Loucy (cell line): ENCODE results near the gene PPP1R37.
A peak's percentile ranks its signal among the peaks of the same experiment; 100 is the strongest.

ENCODE experiments used
- H2AFZ ChIP-seq: fragments of 200-600 bp; sonication (generic); 2 replicates; pipeline ENCODE4 v1.6.0; 2016; ENCODE audit warnings: antibody characterized with exemption, mild to moderate bottlenecking, low read length, moderate library complexity
- H3F3A ChIP-seq: fragments of 200-600 bp; 2 replicates; pipeline ENCODE4 v1.6.0; 2016; ENCODE audit warnings: antibody characterized with exemption, low read depth, mild to moderate bottlenecking
- H3K27me3 ChIP-seq: fragments of 200-600 bp; sonication (generic); 2 replicates; pipeline ENCODE4 v1.6.1; 2014; ENCODE audit warnings: low read length, mild to moderate bottlenecking; ENCODE audit not compliant: insufficient read depth, poor library complexity, severe bottlenecking
- H3K36me3 ChIP-seq: fragments of 200-600 bp; sonication (generic); 2 replicates; pipeline ENCODE4 v1.6.1; 2016; ENCODE audit warnings: low read length; ENCODE audit not compliant: insufficient read depth
- H3K4me1 ChIP-seq: fragments of 200-600 bp; sonication (generic); 2 replicates; pipeline ENCODE4 v1.5.1; 2014; ENCODE audit warnings: low read length, mild to moderate bottlenecking; ENCODE audit not compliant: insufficient read depth, poor library complexity, severe bottlenecking
- H3K4me2 ChIP-seq: fragments of 200-600 bp; sonication (generic); 2 replicates; pipeline ENCODE4 v1.6.0; 2014; ENCODE audit warnings: antibody characterized with exemption, low read length, low read depth, mild to moderate bottlenecking; ENCODE audit not compliant: poor library complexity, severe bottlenecking
- H3K4me3 ChIP-seq: fragments of 200-600 bp; sonication (generic); 2 replicates; pipeline ENCODE4 v1.5.1; 2014; ENCODE audit warnings: low read length, mild to moderate bottlenecking, mixed read lengths; ENCODE audit not compliant: poor library complexity, severe bottlenecking
- H3K79me2 ChIP-seq: fragments of 200-600 bp; sonication (generic); 2 replicates; pipeline ENCODE4 v1.6.1; 2014; ENCODE audit warnings: low read length; ENCODE audit not compliant: insufficient read depth
- H3K9ac ChIP-seq: fragments of 200-600 bp; sonication (generic); 2 replicates; pipeline ENCODE4 v1.6.0; 2014; ENCODE audit warnings: mild to moderate bottlenecking, low read depth, low read length, moderate library complexity; ENCODE audit not compliant: poor library complexity, severe bottlenecking
- H3K9me2 ChIP-seq: fragments of 200-600 bp; sonication (generic); replicated peaks from 2 replicates; pipeline ENCODE4 v1.6.1; 2016; ENCODE audit warnings: low read depth, low read length, mixed read lengths
- H3K9me3 ChIP-seq: fragments of 200-600 bp; sonication (generic); 2 replicates; pipeline ENCODE4 v1.6.1; 2014; ENCODE audit warnings: mild to moderate bottlenecking, antibody characterized with exemption, low read length, low read depth; ENCODE audit not compliant: insufficient read depth
- H4K20me1 ChIP-seq: fragments of 200-600 bp; sonication (generic); 2 replicates; pipeline ENCODE4 v1.6.0; 2014; ENCODE audit warnings: antibody characterized with exemption, low read length, mild to moderate bottlenecking; ENCODE audit not compliant: insufficient read depth, poor library complexity, severe bottlenecking
- CTCF ChIP-seq: fragments of 200-600 bp; sonication (generic); conservative IDR thresholded peaks from 2 replicates; pipeline ENCODE4 v1.5.1; 2014; ENCODE audit warnings: mild to moderate bottlenecking, antibody characterized with exemption, low read length
- EZH2phosphoT487 ChIP-seq: fragments of 200-600 bp; IDR thresholded peaks from 2 replicates; pipeline ENCODE4 v1.6.1; 2018; ENCODE audit warnings: antibody characterized with exemption, mild to moderate bottlenecking, moderate library complexity, borderline replicate concordance

PPP1R37 gene

DNA sequence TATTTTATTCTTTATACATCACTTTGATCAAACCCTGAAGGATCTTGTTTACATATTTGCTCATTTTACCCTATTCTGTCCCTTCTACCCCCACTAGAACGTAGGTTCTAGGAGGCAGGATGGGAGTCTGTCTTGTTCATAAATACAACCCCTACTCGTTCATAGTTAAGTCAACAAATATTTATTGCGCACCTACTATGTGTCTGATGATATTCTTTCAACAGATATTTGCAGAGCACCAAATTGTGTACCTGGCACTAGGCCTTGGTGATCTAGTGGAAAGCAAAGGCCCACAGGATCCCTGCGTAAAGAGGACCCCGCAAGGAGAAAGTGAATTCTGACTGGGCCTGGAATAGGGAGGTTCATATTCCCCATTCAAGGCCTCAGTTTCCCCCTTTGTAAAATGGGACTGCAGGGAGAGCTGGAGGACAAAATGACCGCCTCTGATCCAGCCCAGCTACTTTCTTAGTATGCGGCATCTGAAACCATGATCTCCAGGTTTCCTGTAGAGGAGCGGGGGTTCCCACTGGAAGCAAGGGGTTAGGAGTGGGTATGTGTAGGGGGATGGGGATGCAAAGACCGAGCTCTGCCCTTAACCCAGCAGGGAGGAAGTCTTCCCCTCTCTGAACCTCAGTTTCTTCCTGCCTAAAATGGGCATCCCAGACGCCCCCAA is 14.5 kb upstream of the PPP1R37 start:
- H3K27me3 ChIP-seq: no peaks in the 10 kb centered on the region
- no peaks in the 10 kb centered on the region for H3K9me2 ChIP-seq
- peak overlapping the region; percentile 98 for H3K9ac ChIP-seq
- H3K4me2 ChIP-seq: peak overlapping the region; percentile 97
- H3K36me3 ChIP-seq: no peaks in the 10 kb centered on the region
- peaks cover 13% of the 10 kb centered on the region for H3K4me1 ChIP-seq
- H3F3A ChIP-seq: no peaks in the 10 kb centered on the region
- peaks cover 45% of the 10 kb centered on the region for H3K79me2 ChIP-seq
- no peaks in the 10 kb centered on the region for H3K9me3 ChIP-seq
- peaks cover 4% of the 10 kb centered on the region for H4K20me1 ChIP-seq
- H3K4me3 ChIP-seq: peak overlapping the region; percentile 99
- peak overlapping the region; percentile 98 for H2AFZ ChIP-seq
- TF ChIP-seq CTCF (no peak), EZH2phosphoT487 (no peak)

- Histone ChIP-seq H3K36me3 (no peaks in the 10 kb centered on the region), H3K4me1 (peaks cover 13% of the 10 kb centered on the region), H3K9me3 (no peaks in the 10 kb centered on the region), H3F3A (no peaks in the 10 kb centered on the region), H3K4me3 (peak within 1 kb of the TSS; percentile 99), H3K4me2 (peak within 1 kb of the TSS; percentile 97), H3K27me3 (no peaks in the 10 kb centered on the region), H2AFZ (peak within 1 kb of the TSS; percentile 98), H4K20me1 (peaks cover 4% of the 10 kb centered on the region), H3K9me2 (no peaks in the 10 kb centered on the region), H3K9ac (peak within 1 kb of the TSS; percentile 98), H3K79me2 (peaks cover 45% of the 10 kb centered on the region)
- no peak for TF ChIP-seq CTCF
- no peak for TF ChIP-seq EZH2phosphoT487
These were observed 13.7 kb upstream of the PPP1R37 start, which contains the start of gene GEMIN7 for GRCh38 chr19:45079063-45079910. Gene GEMIN7, plus strand, starts transcription at chr19:45079260. Its CDS starts 10,855 bp downstream, at chr19:45090115.

- Histone ChIP-seq H2AFZ (no peak overlapping the region; the same call in 1 of the 2 replicates), H3K27me3 (no peaks in the 10 kb centered on the region), H3F3A (no peaks in the 10 kb centered on the region), H3K79me2 (peaks cover 45% of the 10 kb centered on the region), H3K9me2 (no peaks in the 10 kb centered on the region), H3K4me2 (peak overlapping the region; percentile 97), H4K20me1 (peaks cover 4% of the 10 kb centered on the region), H3K36me3 (no peaks in the 10 kb centered on the region), H3K9me3 (no peaks in the 10 kb centered on the region), H3K9ac (peak overlapping the region; percentile 98), H3K4me1 (peaks cover 13% of the 10 kb centered on the region), H3K4me3 (peak overlapping the region; percentile 99)
- TF ChIP-seq EZH2phosphoT487: no peak
- TF ChIP-seq CTCF: no peak
These were observed 13.0 kb upstream of the PPP1R37 start for GRCh38 chr19:45079911-45080370.
